Lower leg skin (tissue), 3 donors: ENCODE data around the gene HOXD10.

Source experiments
- POLR2A ChIP-seq, 2 donors: fragments of 450-650 bp; IDR thresholded peaks; one replicate each; pipeline ENCODE4 v1.6.1; 2016 to 2017; ENCODE audit warnings: antibody characterized with exemption in 2 of 2, mild to moderate bottlenecking in 1 of 2, moderate library complexity in 1 of 2
- TF ChIP-seq, protein P1 (sequence below), 3 donors: fragments of 450-650 bp; IDR thresholded peaks; one replicate each; pipeline ENCODE4 v1.5.1; 2016; ENCODE audit warnings: antibody characterized with exemption in 3 of 3, mild to moderate bottlenecking in 3 of 3, moderate library complexity in 2 of 3

- TF ChIP-seq, protein P1, sequence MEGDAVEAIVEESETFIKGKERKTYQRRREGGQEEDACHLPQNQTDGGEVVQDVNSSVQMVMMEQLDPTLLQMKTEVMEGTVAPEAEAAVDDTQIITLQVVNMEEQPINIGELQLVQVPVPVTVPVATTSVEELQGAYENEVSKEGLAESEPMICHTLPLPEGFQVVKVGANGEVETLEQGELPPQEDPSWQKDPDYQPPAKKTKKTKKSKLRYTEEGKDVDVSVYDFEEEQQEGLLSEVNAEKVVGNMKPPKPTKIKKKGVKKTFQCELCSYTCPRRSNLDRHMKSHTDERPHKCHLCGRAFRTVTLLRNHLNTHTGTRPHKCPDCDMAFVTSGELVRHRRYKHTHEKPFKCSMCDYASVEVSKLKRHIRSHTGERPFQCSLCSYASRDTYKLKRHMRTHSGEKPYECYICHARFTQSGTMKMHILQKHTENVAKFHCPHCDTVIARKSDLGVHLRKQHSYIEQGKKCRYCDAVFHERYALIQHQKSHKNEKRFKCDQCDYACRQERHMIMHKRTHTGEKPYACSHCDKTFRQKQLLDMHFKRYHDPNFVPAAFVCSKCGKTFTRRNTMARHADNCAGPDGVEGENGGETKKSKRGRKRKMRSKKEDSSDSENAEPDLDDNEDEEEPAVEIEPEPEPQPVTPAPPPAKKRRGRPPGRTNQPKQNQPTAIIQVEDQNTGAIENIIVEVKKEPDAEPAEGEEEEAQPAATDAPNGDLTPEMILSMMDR (IDR thresholded peaks at IDR 0.05), result no peak
- no peak for TF ChIP-seq POLR2A (IDR thresholded peaks at IDR 0.05)
These were observed 8.8 kb upstream of the HOXD10 start for GRCh38 chr2:176107731-176108181.
